Mesothelial cell of epicardium (in vitro differentiated cells): ENCODE results near the gene METTL16. TPM values are rescaled to one million over a fixed set of nuclear protein-coding genes. Genes with fewer than 3 reads are reported as not detected.

Experiments
- DNase-seq, 2 experiments: peaks; one replicate each; pipeline ENCODE4 v3.0.0; 2021; ENCODE audit warnings: low spot score in 2 of 2; ENCODE audit not compliant: unreplicated experiment in 2 of 2
- H3K27ac Mint-ChIP-seq: 2 replicates; pipeline ENCODE4 v1.8.0; 2021; ENCODE audit warnings: mixed read lengths
- H3K27me3 Mint-ChIP-seq: 2 replicates; pipeline ENCODE4 v1.8.0; 2021; ENCODE audit warnings: low read depth, mixed read lengths
- H3K36me3 Mint-ChIP-seq: 2 replicates; pipeline ENCODE4 v1.8.0; 2021; ENCODE audit warnings: mixed read lengths
- H3K4me1 Mint-ChIP-seq: 2 replicates; pipeline ENCODE4 v1.8.0; 2021; ENCODE audit warnings: mixed read lengths
- H3K4me3 Mint-ChIP-seq: 2 replicates; pipeline ENCODE4 v1.8.0; 2021; ENCODE audit warnings: mild to moderate bottlenecking, moderate library complexity, mixed read lengths
- H3K9me3 Mint-ChIP-seq: 2 replicates; pipeline ENCODE4 v1.8.0; 2021; ENCODE audit warnings: mixed read lengths
- CTCF ChIP-seq: fragments of 200-600 bp; sonication (generic); IDR thresholded peaks from one replicate; pipeline ENCODE4 v1.5.0; 2021; ENCODE audit warnings: antibody characterized with exemption; ENCODE audit not compliant: unreplicated experiment
- total RNA-seq: library from RNA; stranded (reverse); gene quantifications from 3 replicates; pipeline ENCODE4 v1.2.1, GENCODE V29; 2021

Gene METTL16
- total RNA-seq, 1 donor from 2014 or later = 42.3 TPM

GRCh38 chr17:2396568-2397246 is 115.0 kb downstream of the METTL16 start:
- peak; percentile 67 to 80 for DNase-seq
- no peaks in the 10 kb centered on the region for H3K27me3 Mint-ChIP-seq
- peak overlapping the region; percentile 98 for H3K4me3 Mint-ChIP-seq
- no peak for TF ChIP-seq CTCF
- no peaks in the 10 kb centered on the region for H3K9me3 Mint-ChIP-seq
- peaks cover 50% of the 10 kb centered on the region for H3K4me1 Mint-ChIP-seq
- H3K27ac Mint-ChIP-seq = peak overlapping the region; percentile 99
- H3K36me3 Mint-ChIP-seq = no peaks in the 10 kb centered on the region

GRCh38 chr17:2396192-2396567 is 115.5 kb downstream of the METTL16 start:
- TF ChIP-seq CTCF = no peak
- Mint-ChIP-seq H3K9me3 (no peaks in the 10 kb centered on the region), H3K27me3 (no peaks in the 10 kb centered on the region), H3K36me3 (no peaks in the 10 kb centered on the region), H3K4me3 (peak overlapping the region; percentile 98), H3K27ac (peak overlapping the region; percentile 88), H3K4me1 (peaks cover 53% of the 10 kb centered on the region)
- DNase-seq = no peak

- Mint-ChIP-seq H3K27ac (peak overlapping the region; percentile 88), H3K4me3 (peak overlapping the region; percentile 98), H3K36me3 (no peaks in the 10 kb centered on the region), H3K9me3 (no peaks in the 10 kb centered on the region), H3K27me3 (no peaks in the 10 kb centered on the region), H3K4me1 (peaks cover 55% of the 10 kb centered on the region)
- DNase-seq = no peak
- no peak for TF ChIP-seq CTCF
Observed at GRCh38 chr17:2395258-2396181, 116.2 kb downstream of the METTL16 start.

- Mint-ChIP-seq H3K4me1 (peaks cover 56% of the 10 kb centered on the region), H3K27ac (peak overlapping the region; percentile 34)
Observed at GRCh38 chr17:2394775-2395201, 116.9 kb downstream of the METTL16 start.

More at GRCh38 chr17:2394775-2395201, 116.9 kb downstream of the METTL16 start:
- Mint-ChIP-seq H3K27me3 (no peaks in the 10 kb centered on the region), H3K36me3 (no peaks in the 10 kb centered on the region), H3K4me3 (no peak overlapping the region), H3K9me3 (no peaks in the 10 kb centered on the region)
- no peak for DNase-seq
- TF ChIP-seq CTCF = no peak
